Trophoblast cell (in vitro differentiated cells and primary cell): ENCODE results near the gene ZFHX3.

Experiments
- DNase-seq, 2 donors: peaks; one replicate each; pipeline ENCODE4 v3.0.0-alpha.2; 2016
- H2AFZ ChIP-seq: 2 replicates; pipeline ENCODE4 v1.6.1; 2013; ENCODE audit warnings: low read length, moderate library complexity, mild to moderate bottlenecking; ENCODE audit not compliant: insufficient read depth, poor library complexity
- H2AK5ac ChIP-seq: 2 replicates; pipeline ENCODE4 v1.6.1; 2013; ENCODE audit warnings: mild to moderate bottlenecking, low read length
- H2BK120ac ChIP-seq: 2 replicates; pipeline ENCODE4 v1.6.1; 2013; ENCODE audit warnings: low read length, mild to moderate bottlenecking, moderate library complexity; ENCODE audit not compliant: insufficient read depth, poor library complexity
- H2BK12ac ChIP-seq: 2 replicates; pipeline ENCODE4 v1.6.1; 2013; ENCODE audit warnings: mild to moderate bottlenecking, low read length, moderate library complexity
- H2BK5ac ChIP-seq: 2 replicates; pipeline ENCODE4 v1.6.1; 2013; ENCODE audit warnings: low read length, low read depth, moderate library complexity, mild to moderate bottlenecking; ENCODE audit not compliant: poor library complexity
- H3K14ac ChIP-seq: 2 replicates; pipeline ENCODE4 v1.6.1; 2013; ENCODE audit warnings: mild to moderate bottlenecking, low read length
- H3K18ac ChIP-seq: 2 replicates; pipeline ENCODE4 v1.6.1; 2013; ENCODE audit warnings: mild to moderate bottlenecking, low read length
- H3K23ac ChIP-seq: 2 replicates; pipeline ENCODE4 v1.6.1; 2013; ENCODE audit warnings: low read length
- H3K27ac ChIP-seq: 2 replicates; pipeline ENCODE4 v1.5.1; 2013; ENCODE audit warnings: low read depth, mild to moderate bottlenecking, inconsistent platforms, low read length, moderate library complexity
- H3K27me3 ChIP-seq: 2 replicates; pipeline ENCODE4 v1.6.1; 2013; ENCODE audit warnings: inconsistent platforms, mild to moderate bottlenecking, low read length, moderate library complexity; ENCODE audit not compliant: insufficient read depth
- H3K36me3 ChIP-seq, 2 experiments: 1 replicate in 1 of 2; 2 replicates in 1 of 2; pipeline ENCODE4 v1.6.1; 2013; ENCODE audit warnings: low read length in 2 of 2, mild to moderate bottlenecking in 2 of 2, moderate library complexity in 1 of 2; ENCODE audit not compliant: insufficient read depth in 2 of 2, control insufficient read depth in 1 of 2
- H3K4ac ChIP-seq: 2 replicates; pipeline ENCODE4 v1.6.1; 2013; ENCODE audit warnings: low read depth, mild to moderate bottlenecking, low read length, moderate library complexity
- H3K4me1 ChIP-seq, 2 experiments: 1 replicate in 1 of 2; 2 replicates in 1 of 2; pipeline ENCODE4 v1.6.1; 2013; ENCODE audit warnings: low read length in 2 of 2, mild to moderate bottlenecking in 2 of 2, moderate library complexity in 1 of 2; ENCODE audit not compliant: insufficient read depth in 2 of 2, control insufficient read depth in 1 of 2
- H3K4me2 ChIP-seq: 2 replicates; pipeline ENCODE4 v1.6.1; 2013; ENCODE audit warnings: inconsistent platforms, mild to moderate bottlenecking, low read length, moderate library complexity
- H3K4me3 ChIP-seq: 2 replicates; pipeline ENCODE4 v1.5.1; 2013; ENCODE audit warnings: mild to moderate bottlenecking, low read depth, low read length, inconsistent platforms
- H3K79me1 ChIP-seq: one replicate; pipeline ENCODE4 v1.6.1; 2013; ENCODE audit warnings: low read length
- H3K79me2 ChIP-seq: 2 replicates; pipeline ENCODE4 v1.6.1; 2013; ENCODE audit warnings: low read length, mild to moderate bottlenecking; ENCODE audit not compliant: control insufficient read depth, insufficient read depth, poor library complexity
- H3K9ac ChIP-seq: 2 replicates; pipeline ENCODE4 v1.6.1; 2013; ENCODE audit warnings: mild to moderate bottlenecking, low read length
- H3K9me3 ChIP-seq: 2 replicates; pipeline ENCODE4 v1.6.1; 2013; ENCODE audit warnings: low read depth, mild to moderate bottlenecking, control low read depth, inconsistent platforms, low read length; ENCODE audit not compliant: insufficient read depth
- H4K12ac ChIP-seq: 2 replicates; pipeline ENCODE4 v1.6.1; 2013; ENCODE audit warnings: low read depth, mild to moderate bottlenecking, low read length, moderate library complexity
- H4K8ac ChIP-seq: 2 replicates; pipeline ENCODE4 v1.6.1; 2013; ENCODE audit warnings: low read depth, mild to moderate bottlenecking, low read length, moderate library complexity
- H4K91ac ChIP-seq: one replicate; pipeline ENCODE4 v1.6.1; 2013; ENCODE audit warnings: low read depth, mild to moderate bottlenecking, low read length, moderate library complexity
- WGBS: extraction: QIAGEN DNeasy Blood & Tissue Kit; methylation state at CpG from one replicate; pipeline ENCODE4 v1.1.7; 2013; ENCODE audit warnings: missing lambda C conversion rate; ENCODE audit not compliant: insufficient read length, insufficient coverage; ENCODE audit errors: extremely low coverage; 5-methylcytosine and 5-hydroxymethylcytosine counted together

ZFHX3 gene

GRCh38 chr16:72876981-72877373 is 171.0 kb downstream of the ZFHX3 start:
- Histone ChIP-seq H2AFZ (no peak overlapping the region), H2BK12ac (peak overlapping the region; percentile 61), H4K91ac (peak overlapping the region; percentile 58), H3K14ac (peak overlapping the region; percentile 18), H2BK5ac (peak overlapping the region; percentile 74), H3K27ac (peak overlapping the region; percentile 78), H3K79me1 (peaks cover 20% of the 10 kb centered on the region), H4K8ac (no peak overlapping the region), H3K27me3 (no peaks in the 10 kb centered on the region), H3K79me2 (no peaks in the 10 kb centered on the region), H3K4ac (peak overlapping the region; percentile 4), H3K9me3 (no peaks in the 10 kb centered on the region), H3K4me2 (peak overlapping the region; percentile 2), H2BK120ac (peak overlapping the region; percentile 48), H3K18ac (no peak overlapping the region), H3K36me3 (peaks cover 0 to 1% of the 10 kb centered on the region in 2 experiments), H2AK5ac (peak overlapping the region; percentile 9), H3K9ac (no peak overlapping the region), H3K23ac (no peak overlapping the region), H3K4me3 (no peak overlapping the region), H4K12ac (no peak overlapping the region), H3K4me1 (peaks cover 30 to 32% of the 10 kb centered on the region in 2 experiments)
- WGBS: no CpG with 5 or more reads among the region's 9 CpGs
- DNase-seq: peak; percentile 11 to 54

DNA sequence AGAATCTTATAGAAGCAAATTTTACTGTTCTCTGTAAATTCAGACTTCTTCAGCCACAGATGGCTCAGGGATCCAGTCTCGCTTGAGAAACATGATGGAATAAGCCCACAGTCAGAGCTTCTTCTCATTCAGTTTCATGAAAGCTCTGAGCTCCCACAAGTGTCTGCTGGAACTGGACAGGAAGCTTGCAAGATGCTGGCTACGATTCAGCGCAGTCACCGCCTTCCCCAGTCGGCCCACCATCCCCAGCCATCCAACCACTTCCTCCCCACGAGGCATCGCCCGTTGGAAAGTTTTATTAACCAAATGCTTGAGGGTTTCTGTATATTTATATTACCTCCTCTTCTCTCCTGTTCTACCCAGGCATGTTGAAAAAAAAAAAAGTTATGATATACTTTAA is 171.7 kb downstream of the ZFHX3 start:
- peaks cover 30 to 32% of the 10 kb centered on the region in 2 experiments for H3K4me1 ChIP-seq
- H3K79me2 ChIP-seq: no peaks in the 10 kb centered on the region
- no peak overlapping the region for H4K91ac ChIP-seq
- no peak overlapping the region for H2BK5ac ChIP-seq
- peak overlapping the region; percentile 58 for H3K4ac ChIP-seq
- no peak overlapping the region for H3K4me3 ChIP-seq
- H3K9ac ChIP-seq: no peak overlapping the region
- peaks cover 0 to 1% of the 10 kb centered on the region in 2 experiments for H3K36me3 ChIP-seq
- no peaks in the 10 kb centered on the region for H3K9me3 ChIP-seq
- H3K14ac ChIP-seq: peak overlapping the region; percentile 50
- peak overlapping the region; percentile 44 for H2BK120ac ChIP-seq
- WGBS: no CpG with 5 or more reads among the region's 8 CpGs
- H3K18ac ChIP-seq: peak overlapping the region; percentile 79
- no peak for DNase-seq
- no peak overlapping the region for H3K4me2 ChIP-seq
- H3K27me3 ChIP-seq: no peaks in the 10 kb centered on the region
- no peak overlapping the region for H2AFZ ChIP-seq
- H4K12ac ChIP-seq: no peak overlapping the region
- H3K23ac ChIP-seq: no peak overlapping the region
- peak overlapping the region; percentile 60 for H2BK12ac ChIP-seq
- H3K27ac ChIP-seq: no peak overlapping the region
- H2AK5ac ChIP-seq: no peak overlapping the region
- H3K79me1 ChIP-seq: peaks cover 20% of the 10 kb centered on the region
- no peak overlapping the region for H4K8ac ChIP-seq

- H2BK120ac ChIP-seq: no peak overlapping the region
- peak overlapping the region; percentile 16 for H3K23ac ChIP-seq
- H3K4me1 ChIP-seq: peaks cover 30 to 32% of the 10 kb centered on the region in 2 experiments
- peak overlapping the region; percentile 30 for H3K27ac ChIP-seq
- H3K79me2 ChIP-seq: no peaks in the 10 kb centered on the region
- no peaks in the 10 kb centered on the region for H3K9me3 ChIP-seq
- peak overlapping the region; percentile 24 for H2AK5ac ChIP-seq
- no peak overlapping the region for H2AFZ ChIP-seq
- peaks cover 20% of the 10 kb centered on the region for H3K79me1 ChIP-seq
- no peak overlapping the region for H3K4me2 ChIP-seq
- peak overlapping the region; percentile 38 for H2BK5ac ChIP-seq
- H3K36me3 ChIP-seq: peaks cover 0 to 1% of the 10 kb centered on the region in 2 experiments
- WGBS: no CpG with 5 or more reads among the region's 12 CpGs
- H3K4me3 ChIP-seq: no peak overlapping the region
- H3K4ac ChIP-seq: no peak overlapping the region
- H4K8ac ChIP-seq: peak overlapping the region; percentile 13
- peak overlapping the region; percentile 37 for H3K18ac ChIP-seq
- no peak overlapping the region for H4K91ac ChIP-seq
- no peak overlapping the region for H2BK12ac ChIP-seq
- H4K12ac ChIP-seq: no peak overlapping the region
- H3K27me3 ChIP-seq: no peaks in the 10 kb centered on the region
- no peak overlapping the region for H3K14ac ChIP-seq
- H3K9ac ChIP-seq: no peak overlapping the region
- peak; percentile 71 to 91 for DNase-seq
Measured at GRCh38 chr16:72875291-72876031, 172.5 kb downstream of the ZFHX3 start.

DNA sequence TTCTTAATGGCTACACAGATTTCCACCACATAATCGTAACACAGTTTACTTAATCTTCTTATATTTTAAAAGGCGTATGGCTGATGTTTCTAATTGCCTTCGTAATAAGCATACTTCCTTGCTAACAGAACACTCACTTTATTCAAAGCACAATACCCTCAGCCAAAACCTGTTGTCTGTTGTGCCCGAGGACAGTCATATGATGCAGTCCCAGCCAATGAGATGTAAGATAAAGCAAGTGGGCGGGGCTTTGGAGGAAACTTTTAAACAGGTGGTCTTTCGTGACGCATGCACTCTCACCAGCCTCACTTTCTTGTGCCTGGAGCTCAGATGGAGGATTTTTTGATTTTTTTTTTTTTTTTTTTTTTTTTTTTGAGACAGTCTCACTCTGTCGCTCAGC is 174.1 kb downstream of the ZFHX3 start:
- Histone ChIP-seq H3K4me2 (no peak overlapping the region), H3K4ac (no peak overlapping the region), H3K18ac (no peak overlapping the region), H2AFZ (no peak overlapping the region), H2AK5ac (no peak overlapping the region), H3K4me1 (peaks cover 29 to 31% of the 10 kb centered on the region in 2 experiments), H2BK120ac (no peak overlapping the region), H3K4me3 (no peak overlapping the region), H2BK5ac (no peak overlapping the region), H3K23ac (no peak overlapping the region), H3K79me1 (peaks cover 19% of the 10 kb centered on the region), H3K9ac (no peak overlapping the region), H2BK12ac (no peak overlapping the region), H3K27ac (no peak overlapping the region), H3K14ac (no peak overlapping the region), H3K79me2 (no peaks in the 10 kb centered on the region), H4K8ac (no peak overlapping the region), H3K9me3 (no peaks in the 10 kb centered on the region), H4K91ac (no peak overlapping the region), H3K27me3 (no peaks in the 10 kb centered on the region), H3K36me3 (peaks cover 0 to 1% of the 10 kb centered on the region in 2 experiments), H4K12ac (no peak overlapping the region)
- DNase-seq: no peak
- WGBS: no CpG with 5 or more reads among the region's 8 CpGs
